Activated B cell treated with CpG ODN at 0.5 μM for 24 hours (primary cell): ENCODE data around the gene CLCN2. TPM values are rescaled to one million over a fixed set of nuclear protein-coding genes. Genes with fewer than 3 reads are reported as not detected.

ENCODE experiments used
- ATAC-seq: fragments of 200-7000 bp; cut with Tn5 transposase; one replicate; pipeline ENCODE4 v1.10.0; 2021; ENCODE audit warnings: low read depth, mild to moderate bottlenecking, moderate library complexity
- CTCF ChIA-PET: fragments of 350-600 bp; sonication (Branson Sonifier 250); formaldehyde crosslinking; loops from one replicate; lab custom pipeline; 2021; ENCODE audit warnings: antibody characterized with exemption; lab: Charles Lee
- POLR2A ChIA-PET: fragments of 350-600 bp; sonication (Branson Sonifier 250); formaldehyde crosslinking; loops from one replicate; lab custom pipeline; 2021; ENCODE audit warnings: antibody characterized with exemption; lab: Charles Lee
- DNase-seq: peaks from one replicate; pipeline ENCODE4 v3.0.0; 2022
- H3K27ac Mint-ChIP-seq: one replicate; pipeline ENCODE4 v1.8.0; 2020; ENCODE audit warnings: mixed read lengths
- H3K27me3 Mint-ChIP-seq: one replicate; pipeline ENCODE4 v1.8.0; 2021; ENCODE audit warnings: mixed read lengths
- H3K36me3 Mint-ChIP-seq: one replicate; pipeline ENCODE4 v1.8.0; 2021; ENCODE audit warnings: low read depth, mixed read lengths
- H3K4me1 Mint-ChIP-seq: one replicate; pipeline ENCODE4 v1.8.0; 2021; ENCODE audit warnings: mixed read lengths
- H3K4me3 Mint-ChIP-seq: one replicate; pipeline ENCODE4 v1.8.0; 2020; ENCODE audit warnings: mild to moderate bottlenecking, mixed read lengths
- H3K9me3 Mint-ChIP-seq: one replicate; pipeline ENCODE4 v1.8.0; 2020; ENCODE audit warnings: mixed read lengths
- CTCF ChIP-seq: fragments of 200-600 bp; IDR thresholded peaks from one replicate; pipeline ENCODE4 v1.8.0; 2022; ENCODE audit warnings: antibody characterized with exemption, mild to moderate bottlenecking
- intact Hi-C: fragments of 100-400 bp; cut with micrococcal nuclease; formaldehyde crosslinking; loops from one replicate; pipeline ENCODE4 v1.15.1; 2024
- total RNA-seq: library from RNA; stranded (reverse); gene quantifications from 2 replicates; pipeline ENCODE4 v1.2.3, GENCODE V29; 2022

CLCN2 gene
- total RNA-seq, 1 donor from 2014 or later: 3.4 TPM

DNA sequence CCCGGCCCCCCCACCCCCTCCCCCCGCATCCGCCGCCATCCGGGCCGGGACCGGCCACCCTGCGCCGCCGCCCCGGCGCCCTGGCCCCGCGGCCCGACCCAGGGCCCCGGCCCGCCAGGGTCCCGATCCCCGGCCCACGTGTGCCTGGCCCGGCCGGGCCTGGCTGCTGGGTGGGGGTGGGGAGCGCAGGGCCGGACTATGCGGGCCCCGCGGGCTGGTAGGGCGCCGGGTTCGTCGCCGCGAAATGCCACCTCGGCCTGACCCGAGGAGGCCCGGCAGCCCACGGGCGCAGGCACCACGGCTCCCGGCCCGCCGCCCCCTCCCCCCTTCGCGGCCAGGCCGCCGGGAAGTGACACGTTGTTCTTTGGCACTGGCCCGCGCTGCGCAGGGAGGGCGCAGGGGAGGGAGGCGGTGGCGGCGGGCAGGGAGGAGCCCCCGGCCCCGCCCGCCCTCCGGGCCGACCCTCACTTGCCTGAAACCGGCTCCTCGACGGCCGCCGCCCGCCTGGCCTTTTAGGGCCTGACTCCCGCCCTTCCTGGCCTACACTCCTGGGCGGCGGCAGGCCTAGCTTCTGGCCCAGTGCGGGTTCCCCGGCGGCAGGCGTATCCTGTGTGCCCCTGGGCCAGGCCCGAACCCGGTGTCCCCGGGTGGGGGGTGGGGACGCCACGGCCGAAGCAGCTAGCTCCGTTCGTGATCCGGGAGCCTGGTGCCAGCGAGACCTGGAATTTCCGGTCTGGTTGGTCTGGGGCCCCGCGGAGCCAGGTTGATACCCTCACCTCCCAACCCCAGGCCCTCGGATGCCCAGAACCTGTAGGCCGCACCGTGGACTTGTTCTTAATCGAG lies 46.5 kb downstream of the CLCN2 start:
- intact Hi-C loops: loop anchor here (1.0 to 2.0 kb wide), 8 partner anchors 16 to 678 kb away; partner anchors contain the start of genes AP2M1, EEF1AKMT4, EIF2B5 and PSMD2
- ChIA-PET CTCF (no interaction called here), POLR2A (interaction anchor here (0.6 to 1.1 kb wide), 7 partner anchors 9 to 943 kb away, joined by 3 read pairs; no protein-coding TSS in a partner anchor)
- peaks cover 31% of the 10 kb centered on the region for H3K36me3 Mint-ChIP-seq
- peak; percentile 47 for ATAC-seq
- H3K27ac Mint-ChIP-seq: peak overlapping the region; percentile 88
- no peaks in the 10 kb centered on the region for H3K27me3 Mint-ChIP-seq
- DNase-seq: peak; percentile 63
- no peaks in the 10 kb centered on the region for H3K9me3 Mint-ChIP-seq
- TF ChIP-seq CTCF: no peak
- H3K4me1 Mint-ChIP-seq: peaks cover 28% of the 10 kb centered on the region
- peak overlapping the region; percentile 86 for H3K4me3 Mint-ChIP-seq

DNA sequence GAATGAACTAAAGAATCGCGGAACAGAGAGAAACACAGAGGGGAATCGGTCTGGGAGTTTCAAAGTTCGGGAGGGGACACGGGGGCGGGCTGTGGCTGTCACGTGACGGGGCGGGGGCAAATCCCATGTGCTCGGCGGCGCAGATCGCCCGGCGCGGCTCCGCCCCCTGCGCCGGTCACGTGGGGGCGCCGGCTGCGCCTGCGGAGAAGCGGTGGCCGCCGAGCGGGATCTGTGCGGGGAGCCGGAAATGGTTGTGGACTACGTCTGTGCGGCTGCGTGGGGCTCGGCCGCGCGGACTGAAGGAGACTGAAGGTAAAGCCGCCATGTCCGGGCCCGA lies 47.1 kb downstream of the CLCN2 start, which contains the start of gene EIF4G1:
Gene EIF4G1 (plus strand): TSS at position 244 of the 337 bp plus-strand sequence. CDS start 1,191 bp downstream, outside the sequence.
- CTCF ChIA-PET: no interaction called here

DNA sequence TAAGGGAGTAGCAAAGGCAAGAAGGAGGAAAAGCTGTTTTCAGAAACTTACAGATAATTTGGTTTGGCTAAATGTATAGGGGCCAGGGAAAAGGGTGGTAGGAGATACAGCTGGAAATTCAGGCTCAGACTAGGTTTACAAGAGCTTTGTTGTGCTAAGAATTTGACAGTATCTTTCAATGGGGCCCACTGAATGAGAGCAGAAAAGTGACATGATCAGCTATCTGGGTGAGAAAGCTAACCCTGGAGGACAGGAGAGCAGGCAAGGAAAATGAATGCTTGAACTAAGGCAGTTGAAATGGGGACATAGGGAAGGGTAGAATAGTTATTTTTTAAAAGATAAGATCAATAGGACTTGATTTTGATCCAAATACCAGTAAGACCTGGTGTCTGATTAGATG lies 49.8 kb downstream of the CLCN2 start:
- intact Hi-C loops: no loop called here
- no peak overlapping the region for H3K4me3 Mint-ChIP-seq

More for the DNA sequence above, 47.1 kb downstream of the CLCN2 start, which contains the start of gene EIF4G1:
- Mint-ChIP-seq H3K4me1 (peaks cover 28% of the 10 kb centered on the region), H3K9me3 (no peaks in the 10 kb centered on the region), H3K27me3 (no peaks in the 10 kb centered on the region), H3K27ac (peak within 1 kb of the TSS; percentile 88), H3K4me3 (peak within 1 kb of the TSS; percentile 86), H3K36me3 (peaks cover 28% of the 10 kb centered on the region)
- no peak for TF ChIP-seq CTCF
- POLR2A ChIA-PET: no interaction called here
- DNase-seq (peak; percentile 92), ATAC-seq (peak; percentile 86)
- intact Hi-C loops: loop anchor here (1.0 to 2.0 kb wide), 7 partner anchors 15 to 678 kb away; partner anchors contain the start of genes AP2M1, EEF1AKMT4, EIF2B5 and PSMD2

GRCh38 chr3:184308744-184309143 lies 52.7 kb downstream of the CLCN2 start:
- no peaks in the 10 kb centered on the region for H3K4me1 Mint-ChIP-seq
- DNase-seq: no peak
- peaks cover 55% of the 10 kb centered on the region for H3K36me3 Mint-ChIP-seq
- POLR2A ChIA-PET: no interaction called here
- ATAC-seq: no peak
- H3K9me3 Mint-ChIP-seq: no peaks in the 10 kb centered on the region
- no peaks in the 10 kb centered on the region for H3K27me3 Mint-ChIP-seq
- no peak overlapping the region for H3K27ac Mint-ChIP-seq
- no peak for TF ChIP-seq CTCF
- intact Hi-C loops: no loop called here
- no peak overlapping the region for H3K4me3 Mint-ChIP-seq
- CTCF ChIA-PET: no interaction called here

More for the DNA sequence above, 49.8 kb downstream of the CLCN2 start:
- DNase-seq (no peak), ATAC-seq (no peak)
- Mint-ChIP-seq H3K9me3 (no peaks in the 10 kb centered on the region), H3K36me3 (peaks cover 34% of the 10 kb centered on the region), H3K27ac (no peak overlapping the region), H3K27me3 (no peaks in the 10 kb centered on the region), H3K4me1 (peaks cover 13% of the 10 kb centered on the region)
- TF ChIP-seq CTCF: no peak
- ChIA-PET POLR2A (no interaction called here), CTCF (no interaction called here)

- no peak for TF ChIP-seq CTCF
- H3K27me3 Mint-ChIP-seq: no peaks in the 10 kb centered on the region
- ATAC-seq: no peak
- peaks cover 63% of the 10 kb centered on the region for H3K36me3 Mint-ChIP-seq
- POLR2A ChIA-PET: no interaction called here
- CTCF ChIA-PET: no interaction called here
- no peak overlapping the region for H3K4me3 Mint-ChIP-seq
- intact Hi-C loops: no loop called here
- no peak for DNase-seq
- no peaks in the 10 kb centered on the region for H3K9me3 Mint-ChIP-seq
- no peaks in the 10 kb centered on the region for H3K4me1 Mint-ChIP-seq
- no peak overlapping the region for H3K27ac Mint-ChIP-seq
Measured at GRCh38 chr3:184307915-184308314, 53.5 kb downstream of the CLCN2 start.
